SJCRH30 (cell line): ENCODE results near the gene SERPINE1. TPM values are rescaled to one million over a fixed set of nuclear protein-coding genes. Genes with fewer than 3 reads are reported as not detected.
"Not testable (repeated sequence)": the region's sequence is repeated elsewhere in the genome, so short reads cannot be mapped to it uniquely, and the experiment has no call there.

Experiments used
- DNase-seq, 2 experiments: peaks; one replicate each; pipeline ENCODE4 v3.0.0-alpha.2; 2015 to 2020
- H3K27ac ChIP-seq: fragments of 250-450 bp; sonication (Bioruptor Pico); 2 replicates; pipeline ENCODE4 v1.5.1; 2020; ENCODE audit warnings: mild to moderate bottlenecking, moderate library complexity
- H3K27me3 ChIP-seq: fragments of 250-450 bp; sonication (Bioruptor Pico); 2 replicates; pipeline ENCODE4 v1.5.1; 2020; ENCODE audit warnings: mild to moderate bottlenecking, moderate library complexity
- H3K36me3 ChIP-seq: fragments of 250-450 bp; sonication (Bioruptor Pico); 2 replicates; pipeline ENCODE4 v1.5.1; 2020; ENCODE audit warnings: mild to moderate bottlenecking, moderate library complexity
- H3K4me1 ChIP-seq: fragments of 250-450 bp; sonication (Bioruptor Pico); 2 replicates; pipeline ENCODE4 v1.5.1; 2020; ENCODE audit warnings: mild to moderate bottlenecking, moderate library complexity
- H3K4me3 ChIP-seq: fragments of 250-450 bp; sonication (Bioruptor Pico); 2 replicates; pipeline ENCODE4 v1.5.1; 2020; ENCODE audit warnings: mild to moderate bottlenecking, moderate library complexity
- H3K9me3 ChIP-seq: fragments of 250-450 bp; sonication (Bioruptor Pico); replicated peaks from 2 replicates; pipeline ENCODE4 v1.5.1; 2020; ENCODE audit warnings: mild to moderate bottlenecking, moderate library complexity
- total RNA-seq: library from RNA; depleted of rRNA; stranded (reverse); fragments of >200 nt; shearing (Covaris generic); gene quantifications from 2 replicates; pipeline ENCODE4 v1.2.3, GENCODE V29; 2014

The SERPINE1 gene
- total RNA-seq, 1 experiment from 2014 or later: 1.2 TPM

DNA sequence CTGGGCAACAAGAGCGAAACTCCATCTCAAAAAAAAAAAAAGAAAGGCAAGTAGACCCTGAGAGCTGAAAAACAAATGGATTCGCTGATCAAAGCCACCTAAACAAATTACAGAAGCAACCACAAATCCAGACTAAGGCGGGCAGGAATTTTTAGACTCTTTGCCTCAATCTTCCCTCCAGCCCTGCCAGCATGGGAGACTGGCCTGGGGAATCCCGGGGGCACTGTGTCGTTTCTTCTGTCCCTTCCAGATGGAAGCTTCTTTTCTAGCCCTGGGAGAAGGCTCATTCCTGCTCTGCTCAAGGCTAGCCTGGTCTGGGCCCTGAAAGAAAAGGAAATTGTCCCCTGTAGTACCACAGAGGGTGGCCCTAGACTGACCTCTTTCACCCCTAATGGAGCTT, 15.6 kb upstream of the SERPINE1 start:
- no peak for DNase-seq
- Histone ChIP-seq H3K9me3 (no peaks in the 10 kb centered on the region), H3K27me3 (peaks cover 5% of the 10 kb centered on the region), H3K27ac (no peak overlapping the region), H3K36me3 (no peaks in the 10 kb centered on the region), H3K4me1 (peaks cover 7% of the 10 kb centered on the region), H3K4me3 (no peak overlapping the region)

DNA sequence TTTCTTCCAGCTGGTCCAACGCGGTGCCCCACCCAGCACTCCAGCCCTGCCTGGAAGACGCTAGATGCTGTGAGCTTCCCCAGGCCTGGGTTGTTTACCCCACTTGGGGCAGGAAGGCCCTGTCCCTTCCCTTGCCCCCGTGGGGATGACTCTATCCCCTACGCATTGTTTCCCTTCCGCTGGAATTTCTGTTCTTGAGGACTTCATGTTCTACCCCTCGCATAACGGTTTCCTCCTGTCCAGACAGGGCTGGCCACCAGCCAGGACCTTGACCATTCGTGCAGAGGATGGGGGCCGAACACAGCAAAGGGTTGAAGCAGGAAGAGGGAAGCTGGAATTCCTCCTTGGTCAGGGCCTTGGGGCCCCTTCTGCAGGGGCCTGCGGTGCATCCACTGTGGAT, 14.7 kb upstream of the SERPINE1 start:
- Histone ChIP-seq H3K9me3 (no peaks in the 10 kb centered on the region), H3K27me3 (peaks cover 3% of the 10 kb centered on the region; the same call in 1 of the 2 replicates), H3K4me1 (peaks cover 9% of the 10 kb centered on the region), H3K4me3 (no peak overlapping the region), H3K27ac (no peak overlapping the region), H3K36me3 (no peaks in the 10 kb centered on the region)
- no peak for DNase-seq

DNA sequence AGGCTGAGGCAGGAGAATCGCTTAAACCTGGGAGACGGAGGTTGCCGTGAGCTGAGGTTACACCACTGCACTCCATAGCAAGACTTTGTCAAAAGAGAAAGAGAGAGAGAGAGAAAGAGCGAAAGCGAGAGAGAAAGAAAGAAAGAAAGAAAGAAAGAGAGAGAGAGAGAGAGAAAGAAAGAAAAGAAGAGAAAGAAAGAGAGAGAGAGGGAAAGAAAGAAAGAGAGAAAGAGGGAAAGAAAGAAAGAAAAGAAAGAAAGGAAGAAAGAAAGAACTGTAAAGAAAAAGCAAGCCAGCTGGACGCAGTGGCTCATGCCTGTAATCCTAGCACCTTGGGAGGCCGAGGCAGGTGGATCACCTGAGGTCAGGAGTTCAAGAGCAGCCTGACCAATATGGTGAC, 13.8 kb upstream of the SERPINE1 start:
- H3K36me3 ChIP-seq, H3K9me3 ChIP-seq, H3K27ac ChIP-seq, H3K4me3 ChIP-seq, H3K4me1 ChIP-seq, H3K27me3 ChIP-seq, DNase-seq: not testable (repeated sequence)

DNA sequence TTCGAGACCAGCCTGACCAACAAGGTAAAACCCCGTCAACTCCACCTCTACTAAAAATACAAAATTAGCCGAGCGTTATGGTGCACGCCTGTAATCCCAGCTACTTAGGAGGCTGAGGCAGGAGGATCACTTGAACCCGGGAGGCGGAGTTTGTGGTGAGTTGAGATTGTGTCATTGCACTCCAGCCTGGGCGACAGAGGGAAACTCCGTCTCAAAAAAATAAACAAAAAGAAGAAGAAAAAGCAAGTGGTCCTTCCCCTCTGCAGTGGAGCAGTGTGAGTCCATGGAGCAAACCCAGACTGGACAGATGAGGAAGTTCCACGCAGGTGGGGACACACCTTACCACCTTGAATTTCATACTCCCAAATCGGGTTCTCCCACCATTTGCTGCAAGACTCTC, 13.1 kb upstream of the SERPINE1 start:
- Histone ChIP-seq H3K4me3 (no peak overlapping the region), H3K9me3 (no peaks in the 10 kb centered on the region), H3K27me3 (peaks cover 3% of the 10 kb centered on the region; the same call in 1 of the 2 replicates), H3K36me3 (no peaks in the 10 kb centered on the region), H3K27ac (no peak overlapping the region), H3K4me1 (peaks cover 4% of the 10 kb centered on the region)
- DNase-seq: no peak

DNA sequence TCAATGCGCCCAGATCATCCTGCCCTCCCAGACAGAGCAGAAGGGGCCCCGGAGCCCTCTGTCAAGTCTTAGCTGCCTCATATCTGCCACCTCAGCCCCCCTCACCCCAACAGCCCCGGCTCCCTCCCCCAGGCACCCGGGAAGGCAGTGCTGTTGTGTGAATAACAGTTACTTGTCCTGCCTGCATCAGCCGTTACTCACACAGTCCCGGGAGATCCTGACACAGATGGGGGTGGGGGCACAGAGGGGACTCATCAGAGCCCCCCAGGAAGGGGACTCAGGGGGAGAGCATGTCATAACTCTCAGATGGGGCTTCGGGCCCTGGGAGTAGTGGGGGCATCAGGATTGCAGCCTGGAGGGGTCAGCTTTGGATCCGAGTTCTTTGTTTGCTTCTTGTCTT, 12.4 kb upstream of the SERPINE1 start:
- H3K27ac ChIP-seq: no peak overlapping the region
- H3K4me3 ChIP-seq: no peak overlapping the region

DNA sequence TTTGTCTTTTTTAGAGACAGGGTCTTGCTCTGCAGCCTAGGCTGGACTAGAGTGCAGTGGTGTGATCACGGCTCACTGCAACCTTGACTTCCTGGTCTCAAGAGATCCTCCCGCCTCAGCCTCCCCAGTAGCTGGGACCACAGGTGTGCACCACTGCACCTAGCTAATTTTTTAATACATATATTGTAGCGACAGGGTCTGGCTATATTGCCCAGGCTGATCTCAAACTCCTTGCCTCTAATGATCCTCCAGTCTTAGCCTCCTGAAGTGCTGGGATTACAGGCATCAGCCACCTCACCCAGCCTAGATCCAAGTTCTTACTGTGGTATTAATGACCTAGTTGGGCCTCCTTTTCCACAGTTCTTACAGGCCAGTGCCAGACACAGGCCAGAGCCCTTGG, 11.7 kb upstream of the SERPINE1 start:
- Histone ChIP-seq H3K4me3 (no peak overlapping the region), H3K27me3 (peaks cover 3% of the 10 kb centered on the region; the same call in 1 of the 2 replicates), H3K9me3 (no peaks in the 10 kb centered on the region), H3K4me1 (peaks cover 8% of the 10 kb centered on the region), H3K27ac (no peak overlapping the region), H3K36me3 (no peaks in the 10 kb centered on the region)
- no peak for DNase-seq

More for the DNA sequence above, 12.4 kb upstream of the SERPINE1 start:
- H3K36me3 ChIP-seq: no peaks in the 10 kb centered on the region
- H3K27me3 ChIP-seq: peaks cover 3% of the 10 kb centered on the region; the same call in 1 of the 2 replicates
- H3K4me1 ChIP-seq: peaks cover 3% of the 10 kb centered on the region; the same call in 1 of the 2 replicates
- no peak for DNase-seq
- no peaks in the 10 kb centered on the region for H3K9me3 ChIP-seq

DNA sequence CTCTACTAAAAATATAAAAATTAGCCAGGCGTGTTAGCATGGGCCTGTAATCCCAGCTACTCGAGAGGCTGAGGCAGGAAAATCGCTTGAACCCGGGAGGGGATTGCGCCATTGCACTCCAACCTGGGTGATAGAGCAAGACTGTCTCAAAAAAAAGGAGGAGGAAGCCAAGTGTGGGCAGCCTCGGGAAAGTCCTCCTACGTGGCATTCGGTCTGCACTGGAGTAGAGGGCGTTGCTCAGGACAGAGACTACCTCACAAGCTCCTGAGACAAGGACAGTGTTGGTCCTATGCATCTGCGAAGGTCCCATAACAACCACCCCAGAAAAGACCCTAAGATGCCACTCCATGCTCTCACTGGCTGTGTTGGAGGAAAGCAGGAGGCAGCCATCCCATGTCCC, 10.0 kb upstream of the SERPINE1 start:
- Histone ChIP-seq H3K4me1 (peaks cover 8% of the 10 kb centered on the region), H3K9me3 (no peaks in the 10 kb centered on the region), H3K4me3 (no peak overlapping the region), H3K36me3 (no peaks in the 10 kb centered on the region), H3K27me3 (peaks cover 3% of the 10 kb centered on the region; the same call in 1 of the 2 replicates), H3K27ac (peak overlapping the region; percentile 38)
- no peak for DNase-seq

DNA sequence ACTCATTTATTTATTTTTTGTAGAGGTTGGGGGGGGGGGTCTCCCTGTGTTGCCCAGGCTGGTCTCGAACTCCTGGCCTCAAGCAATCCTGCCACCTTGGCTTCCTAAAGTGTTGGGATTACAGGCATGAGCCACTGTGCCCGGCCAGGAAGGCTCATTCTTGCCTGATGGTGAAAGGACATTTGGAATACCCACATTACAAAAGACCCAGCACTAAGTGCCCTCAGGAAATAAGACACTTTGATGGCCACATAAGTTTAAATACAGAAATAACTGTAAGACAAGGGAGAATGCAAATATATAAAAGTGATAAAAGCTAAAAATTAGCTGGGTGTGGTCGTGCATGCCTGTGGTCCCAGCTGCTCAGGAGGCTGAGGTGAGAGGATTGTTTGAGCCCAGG, 8.0 kb upstream of the SERPINE1 start:
- Histone ChIP-seq H3K27ac (no peak overlapping the region), H3K36me3 (no peaks in the 10 kb centered on the region), H3K4me1 (peaks cover 12% of the 10 kb centered on the region), H3K9me3 (no peaks in the 10 kb centered on the region), H3K27me3 (no peaks in the 10 kb centered on the region), H3K4me3 (no peak overlapping the region)
- DNase-seq: no peak

DNA sequence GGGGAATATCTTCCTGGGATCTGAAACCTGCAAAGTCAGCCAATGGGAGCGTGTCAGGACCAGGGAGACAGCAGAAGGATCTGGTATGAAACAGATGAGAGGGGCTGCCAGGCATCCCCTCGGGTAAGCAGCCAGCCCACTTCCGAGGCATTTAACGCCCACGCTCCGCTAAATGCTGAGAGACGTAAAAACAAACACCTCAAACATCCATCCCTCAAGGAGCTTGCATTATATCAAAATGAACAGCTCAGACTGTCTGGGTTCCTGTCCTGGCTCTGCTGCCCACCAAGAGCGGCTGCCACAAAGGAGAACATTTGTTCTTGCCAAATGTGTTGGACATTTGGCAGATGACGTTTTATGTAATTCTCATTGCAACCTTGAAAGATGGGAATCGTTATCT, 7.0 kb upstream of the SERPINE1 start:
- no peaks in the 10 kb centered on the region for H3K9me3 ChIP-seq
- H3K27ac ChIP-seq: no peak overlapping the region
- H3K4me3 ChIP-seq: no peak overlapping the region
- peaks cover 18% of the 10 kb centered on the region for H3K4me1 ChIP-seq
- no peak for DNase-seq
- H3K27me3 ChIP-seq: no peaks in the 10 kb centered on the region
- H3K36me3 ChIP-seq: no peaks in the 10 kb centered on the region

DNA sequence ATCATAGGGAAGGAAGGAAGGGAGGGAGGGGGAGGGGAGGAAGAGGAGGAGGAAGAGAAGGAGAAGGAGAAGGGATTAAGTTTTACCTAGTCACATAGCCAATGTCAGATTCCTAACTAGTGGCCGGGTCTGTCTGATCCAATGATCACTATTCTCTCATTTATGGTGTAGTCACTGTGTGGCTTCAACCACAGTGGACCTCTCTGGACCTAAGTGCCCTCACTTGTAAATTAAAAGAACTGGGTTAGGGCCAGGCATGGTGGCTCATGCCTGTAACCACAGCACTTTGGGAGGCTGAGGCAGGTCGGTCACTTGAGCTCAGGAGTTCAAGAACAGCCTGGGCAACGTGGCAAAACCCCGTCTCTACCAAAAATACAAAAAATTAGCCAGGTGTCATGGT, 6.6 kb upstream of the SERPINE1 start:
- Histone ChIP-seq H3K4me3 (no peak overlapping the region), H3K27me3 (no peaks in the 10 kb centered on the region), H3K4me1 (peaks cover 21% of the 10 kb centered on the region), H3K9me3 (no peaks in the 10 kb centered on the region), H3K36me3 (no peaks in the 10 kb centered on the region), H3K27ac (no peak overlapping the region)
- no peak for DNase-seq

DNA sequence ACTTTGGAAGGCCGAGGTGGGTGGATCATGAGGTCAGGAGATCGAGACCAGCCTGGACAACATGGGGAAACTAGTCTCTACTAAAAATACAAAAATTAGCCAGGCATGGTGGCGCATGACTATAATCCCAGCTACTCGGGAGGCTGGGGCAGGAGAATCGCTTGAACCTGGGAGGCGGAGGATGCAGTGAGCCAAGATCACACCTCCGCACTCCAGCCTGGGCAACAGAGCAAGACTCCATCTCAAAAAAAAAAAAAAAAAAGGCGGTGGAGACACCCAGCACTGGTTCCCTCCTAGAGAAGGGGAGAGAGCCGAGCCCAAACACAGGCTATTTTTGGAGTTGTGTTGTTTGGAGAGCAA, 5.3 kb upstream of the SERPINE1 start:
- Histone ChIP-seq H3K4me3 (peak overlapping the region; percentile 53), H3K4me1 (peaks cover 27% of the 10 kb centered on the region), H3K27ac (peak overlapping the region; percentile 67)
- not testable (repeated sequence) for H3K27me3 ChIP-seq, H3K9me3 ChIP-seq, DNase-seq, H3K36me3 ChIP-seq

DNA sequence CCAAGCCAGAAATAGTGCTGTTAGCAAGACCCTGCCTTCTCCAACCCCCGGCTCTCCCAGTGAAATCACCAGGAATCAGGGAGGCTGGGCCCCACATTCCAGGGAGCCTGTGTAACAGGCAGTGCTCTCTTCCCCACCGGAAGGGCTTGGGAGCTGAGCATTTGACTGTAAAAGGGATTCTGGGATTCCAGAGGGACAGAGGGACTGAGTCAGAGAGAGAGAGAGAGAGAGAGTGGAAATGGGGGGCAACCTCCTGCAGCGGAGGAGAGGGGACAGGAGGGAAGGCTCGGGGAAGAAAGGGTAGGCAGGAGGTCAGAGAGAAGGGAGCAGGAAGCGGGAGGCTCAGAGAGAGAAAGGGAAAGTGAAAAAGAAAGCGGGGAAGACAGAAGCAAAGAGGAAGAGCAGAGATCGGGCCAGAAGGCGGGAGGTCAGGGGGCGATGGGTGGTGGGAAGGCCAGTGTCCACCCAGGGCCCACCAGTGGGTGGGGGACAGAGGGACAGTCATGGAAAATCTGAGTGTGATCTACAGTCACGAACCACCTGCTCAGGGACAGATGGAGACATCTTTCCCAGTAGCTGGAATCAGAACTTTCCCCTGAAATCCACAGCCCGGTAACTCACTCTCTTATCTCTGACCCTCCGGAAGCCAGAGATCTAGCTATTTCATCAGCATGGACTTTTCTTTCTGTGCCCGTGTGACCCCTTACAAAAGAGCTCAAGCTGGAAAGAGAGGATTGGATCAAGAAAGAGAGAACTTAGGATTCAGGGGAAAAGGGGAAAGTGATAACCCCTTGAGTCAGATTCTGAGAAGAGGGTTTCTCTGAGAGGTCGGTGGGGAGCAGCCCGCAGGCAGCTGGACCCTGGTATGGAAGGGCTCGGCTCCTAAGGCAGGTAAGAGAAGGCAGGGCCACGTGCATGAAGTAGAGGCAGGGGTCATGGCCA, 4.6 kb upstream of the SERPINE1 start:
- peaks cover 26% of the 10 kb centered on the region for H3K4me1 ChIP-seq
- H3K27ac ChIP-seq: peak overlapping the region; percentile 67

DNA sequence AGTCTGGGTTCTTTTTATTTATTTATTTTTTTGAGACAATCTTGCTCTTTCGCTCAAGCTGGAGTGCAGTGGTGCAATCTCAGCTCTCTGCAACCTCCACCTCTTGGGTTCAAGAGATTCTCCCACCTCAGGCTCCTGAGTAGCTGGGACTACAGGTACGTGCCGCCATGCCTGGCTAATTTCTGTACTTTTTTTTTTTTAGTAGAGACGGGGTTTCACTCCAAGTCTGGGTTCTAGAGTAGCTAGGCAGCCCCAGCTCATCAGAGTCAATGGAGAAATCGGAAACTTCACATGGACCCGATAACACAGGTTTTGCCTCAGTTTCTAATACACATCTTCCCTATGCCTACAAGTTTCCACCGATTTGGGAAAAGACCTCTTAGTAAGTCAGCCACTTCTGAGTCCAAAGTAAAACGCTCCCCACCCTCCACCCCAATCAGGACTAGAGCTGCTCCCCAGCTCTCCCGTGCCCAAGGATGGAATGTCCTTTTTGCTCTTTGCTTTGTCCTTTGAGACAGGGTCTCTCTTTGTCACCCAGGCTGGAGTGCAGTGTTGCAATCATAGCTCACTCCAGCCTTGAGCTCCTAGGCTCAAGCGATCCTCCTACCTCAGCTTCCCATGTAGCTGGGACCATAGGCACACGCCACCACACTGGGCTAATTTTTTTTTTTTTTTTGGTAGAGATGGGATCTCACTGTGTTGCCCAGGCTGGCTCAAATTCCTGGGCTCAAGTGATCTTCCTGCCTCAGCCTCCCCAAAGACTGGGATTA, 3.8 kb upstream of the SERPINE1 start:
- no peak for DNase-seq
- Histone ChIP-seq H3K27ac (no peak overlapping the region), H3K36me3 (no peaks in the 10 kb centered on the region), H3K27me3 (no peaks in the 10 kb centered on the region), H3K4me1 (peaks cover 26% of the 10 kb centered on the region), H3K4me3 (no peak overlapping the region), H3K9me3 (no peaks in the 10 kb centered on the region)

More for the DNA sequence above, 4.6 kb upstream of the SERPINE1 start:
- DNase-seq: peak; percentile 85 to 86
- no peaks in the 10 kb centered on the region for H3K9me3 ChIP-seq
- no peaks in the 10 kb centered on the region for H3K27me3 ChIP-seq
- no peaks in the 10 kb centered on the region for H3K36me3 ChIP-seq
- H3K4me3 ChIP-seq: peak overlapping the region; percentile 53

DNA sequence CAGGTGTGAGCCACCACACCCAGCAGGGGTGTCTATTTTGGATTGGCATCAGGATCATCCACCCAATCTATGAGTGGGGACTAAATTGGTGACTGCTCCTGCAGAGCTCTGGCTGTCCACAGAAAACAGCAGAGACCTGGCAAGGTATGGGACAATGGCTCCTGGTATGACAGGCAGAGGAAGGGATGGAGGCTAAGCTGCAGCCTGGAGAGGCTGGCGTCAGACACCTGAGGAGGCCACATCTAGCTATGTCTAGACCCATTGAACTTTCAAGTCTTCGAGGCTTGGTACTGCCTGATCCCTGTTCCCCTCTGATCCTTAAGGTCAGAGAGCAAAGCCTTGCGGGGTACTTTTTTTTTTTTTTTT, 3.2 kb upstream of the SERPINE1 start:
- DNase-seq: no peak
- H3K27me3 ChIP-seq: no peaks in the 10 kb centered on the region
- peaks cover 26% of the 10 kb centered on the region for H3K4me1 ChIP-seq
- H3K27ac ChIP-seq: no peak overlapping the region
- H3K9me3 ChIP-seq: no peaks in the 10 kb centered on the region
- H3K36me3 ChIP-seq: no peaks in the 10 kb centered on the region
- H3K4me3 ChIP-seq: no peak overlapping the region

DNA sequence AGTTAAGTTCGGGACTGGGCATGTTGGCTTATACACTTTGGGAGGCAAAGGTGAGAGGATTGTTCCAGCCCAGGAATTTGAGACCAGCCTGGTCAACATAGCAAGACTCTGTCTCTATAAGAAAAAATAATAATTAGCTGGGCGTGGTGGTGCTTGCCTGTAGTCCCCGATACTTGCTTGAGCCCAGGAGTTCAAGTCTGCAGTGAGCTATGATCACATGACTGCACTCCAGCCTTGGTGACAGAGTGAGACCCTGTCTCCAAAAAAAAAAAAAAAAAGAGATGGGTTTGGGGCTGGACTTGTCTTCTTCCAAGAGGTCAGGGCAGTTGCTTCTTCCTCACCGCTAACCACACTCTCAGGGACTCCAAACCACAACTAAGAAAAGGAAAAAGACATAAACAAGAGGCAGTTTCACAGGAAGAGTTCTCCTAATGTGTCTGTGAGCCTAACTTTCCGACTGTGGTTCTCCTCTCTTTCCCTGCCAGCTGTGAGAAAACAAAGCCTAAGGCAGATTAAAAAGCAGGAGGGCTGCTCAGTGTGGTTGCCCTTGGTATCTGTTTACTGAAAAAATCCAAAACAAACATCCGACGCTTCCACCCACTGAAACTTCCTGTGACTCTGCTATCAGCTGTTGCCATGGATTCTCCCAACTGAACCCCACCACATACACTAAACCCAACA, 2.4 kb upstream of the SERPINE1 start:
- no peak overlapping the region for H3K27ac ChIP-seq

More for the DNA sequence above, 2.4 kb upstream of the SERPINE1 start:
- Histone ChIP-seq H3K27me3 (no peaks in the 10 kb centered on the region), H3K4me1 (peaks cover 26% of the 10 kb centered on the region), H3K4me3 (no peak overlapping the region), H3K9me3 (no peaks in the 10 kb centered on the region), H3K36me3 (no peaks in the 10 kb centered on the region)
- peak; percentile 55 to 76 for DNase-seq
